Endodermal cell (in vitro differentiated cells): ENCODE data around the gene PRR5. TPM values are rescaled to one million over a fixed set of nuclear protein-coding genes. Genes with fewer than 3 reads are reported as not detected.

Source experiments
- DNase-seq: peaks from one replicate; pipeline ENCODE4 v3.0.0-alpha.2; 2017
- H3K27ac ChIP-seq: 2 replicates; pipeline ENCODE4 v1.5.1; 2013; ENCODE audit warnings: mild to moderate bottlenecking, low read depth, low read length, moderate library complexity
- H3K27me3 ChIP-seq: 2 replicates; pipeline ENCODE4 v1.6.1; 2013; ENCODE audit warnings: mild to moderate bottlenecking, low read length, moderate library complexity; ENCODE audit not compliant: insufficient read depth, control insufficient read depth, poor library complexity, severe bottlenecking
- H3K36me3 ChIP-seq: 2 replicates; pipeline ENCODE4 v1.7.0; 2013; ENCODE audit warnings: mild to moderate bottlenecking, low read length, moderate library complexity; ENCODE audit not compliant: control insufficient read depth, insufficient read depth
- H3K4me1 ChIP-seq: one replicate; pipeline ENCODE4 v1.7.0; 2013; ENCODE audit warnings: low read length; ENCODE audit not compliant: control insufficient read depth, insufficient read depth
- H3K4me3 ChIP-seq: 2 replicates; pipeline ENCODE4 v1.5.1; 2013; ENCODE audit warnings: mild to moderate bottlenecking, low read length, moderate library complexity
- H3K9ac ChIP-seq: 2 replicates; pipeline ENCODE4 v1.6.1; 2013; ENCODE audit warnings: mild to moderate bottlenecking, low read length, moderate library complexity; ENCODE audit not compliant: poor library complexity, severe bottlenecking; ENCODE audit errors: extremely low read depth
- H3K9me3 ChIP-seq: 2 replicates; pipeline ENCODE4 v1.6.1; 2013; ENCODE audit warnings: mild to moderate bottlenecking, low read length, moderate library complexity; ENCODE audit not compliant: control insufficient read depth
- H3K27ac Mint-ChIP-seq: 2 replicates; pipeline ENCODE4 v1.8.0; 2020; ENCODE audit warnings: mixed read lengths
- H3K27me3 Mint-ChIP-seq: 2 replicates; pipeline ENCODE4 v1.8.0; 2021; ENCODE audit warnings: mild to moderate bottlenecking, mixed read lengths; ENCODE audit not compliant: insufficient read depth
- H3K36me3 Mint-ChIP-seq: 2 replicates; pipeline ENCODE4 v1.8.0; 2020; ENCODE audit warnings: low read depth, mixed read lengths
- H3K4me1 Mint-ChIP-seq: 2 replicates; pipeline ENCODE4 v1.8.0; 2020; ENCODE audit warnings: mixed read lengths
- H3K4me3 Mint-ChIP-seq: 2 replicates; pipeline ENCODE4 v1.8.0; 2020; ENCODE audit warnings: mild to moderate bottlenecking, moderate library complexity, mixed read lengths
- H3K9me3 Mint-ChIP-seq: 2 replicates; pipeline ENCODE4 v1.8.0; 2020; ENCODE audit warnings: mild to moderate bottlenecking, mixed read lengths
- CTCF ChIP-seq: fragments of 200-600 bp; sonication (generic); conservative IDR thresholded peaks from 2 replicates; pipeline ENCODE4 v1.5.0; 2021; ENCODE audit warnings: antibody characterized with exemption, mild to moderate bottlenecking
- WGBS, 2 experiments: methylation state at CpG; one replicate each; pipeline versions ENCODE4 v1.1.5 to v1.1.7; 2013; ENCODE audit warnings: missing lambda C conversion rate in 2 of 2, mixed read lengths in 1 of 2; ENCODE audit not compliant: insufficient coverage in 1 of 2, insufficient read length in 1 of 2; 5-methylcytosine and 5-hydroxymethylcytosine counted together
- total RNA-seq, 2 donors: library from RNA; stranded (reverse); fragmentation: NEBNext Ultra II Directional in 1 of 2; extraction: Animal tissue kit (Norgen Biotek cat#: 25700) in 1 of 2; gene quantifications; 2 replicates in 1 of 2; 3 replicates in 1 of 2; pipeline ENCODE4 v1.2.1, GENCODE V29; 2021

Gene PRR5
- total RNA-seq, 2 donors from 2014 or later: 32.0 to 37.2 TPM

- Mint-ChIP-seq H3K4me3 (no peak overlapping the region), H3K27me3 (no peaks in the 10 kb centered on the region), H3K36me3 (peaks cover 48% of the 10 kb centered on the region), H3K27ac (no peak overlapping the region), H3K4me1 (no peaks in the 10 kb centered on the region), H3K9me3 (peaks cover 42% of the 10 kb centered on the region)
- TF ChIP-seq CTCF: no peak
- Histone ChIP-seq H3K9me3 (peaks cover 16% of the 10 kb centered on the region), H3K4me1 (no peaks in the 10 kb centered on the region), H3K27me3 (no peaks in the 10 kb centered on the region), H3K27ac (no peak overlapping the region), H3K9ac (no peak overlapping the region), H3K4me3 (peak overlapping the region; percentile 10), H3K36me3 (no peaks in the 10 kb centered on the region)
- no peak for DNase-seq
- WGBS, 2 experiments: 92 to 100% methylated on average over 1 of the region's 1 CpG
Measured at GRCh38 chr22:44773082-44773481, 71.1 kb downstream of the PRR5 start.

DNA sequence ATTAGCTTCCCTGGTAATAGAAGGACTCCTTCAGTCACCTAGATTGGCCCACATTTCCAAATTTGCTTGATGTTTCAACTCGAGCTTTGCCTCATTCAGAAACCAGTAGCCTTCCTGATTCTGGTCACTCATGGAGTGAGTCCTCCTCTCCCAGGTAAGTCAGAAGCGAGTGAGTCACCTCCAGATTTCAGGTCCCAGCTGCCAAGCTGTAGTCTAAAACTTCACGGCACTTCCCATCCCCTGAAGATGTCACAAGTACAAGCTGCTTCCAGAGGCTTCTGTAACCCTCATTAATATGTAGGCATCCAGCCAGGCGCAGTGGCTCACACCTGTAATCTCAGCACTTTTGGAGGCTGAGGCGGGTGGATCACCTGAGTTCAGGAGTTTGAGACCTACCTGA, 73.9 kb downstream of the PRR5 start:
- H3K4me3 Mint-ChIP-seq: no peak overlapping the region
- no peak overlapping the region for H3K4me3 ChIP-seq
- H3K36me3 ChIP-seq: no peaks in the 10 kb centered on the region
- 80 to 95% methylated on average over 3 to 5 of the region's 5 CpGs for WGBS, 2 experiments
- TF ChIP-seq CTCF: no peak
- H3K27ac ChIP-seq: no peak overlapping the region
- peak overlapping the region; percentile 26 for H3K27ac Mint-ChIP-seq
- no peak for DNase-seq
- H3K27me3 ChIP-seq: no peaks in the 10 kb centered on the region
- H3K4me1 Mint-ChIP-seq: no peaks in the 10 kb centered on the region
- no peaks in the 10 kb centered on the region for H3K4me1 ChIP-seq
- peaks cover 16% of the 10 kb centered on the region for H3K9me3 ChIP-seq
- no peaks in the 10 kb centered on the region for H3K27me3 Mint-ChIP-seq
- peaks cover 26% of the 10 kb centered on the region for H3K9me3 Mint-ChIP-seq
- H3K36me3 Mint-ChIP-seq: peaks cover 27% of the 10 kb centered on the region
- no peak overlapping the region for H3K9ac ChIP-seq

DNA sequence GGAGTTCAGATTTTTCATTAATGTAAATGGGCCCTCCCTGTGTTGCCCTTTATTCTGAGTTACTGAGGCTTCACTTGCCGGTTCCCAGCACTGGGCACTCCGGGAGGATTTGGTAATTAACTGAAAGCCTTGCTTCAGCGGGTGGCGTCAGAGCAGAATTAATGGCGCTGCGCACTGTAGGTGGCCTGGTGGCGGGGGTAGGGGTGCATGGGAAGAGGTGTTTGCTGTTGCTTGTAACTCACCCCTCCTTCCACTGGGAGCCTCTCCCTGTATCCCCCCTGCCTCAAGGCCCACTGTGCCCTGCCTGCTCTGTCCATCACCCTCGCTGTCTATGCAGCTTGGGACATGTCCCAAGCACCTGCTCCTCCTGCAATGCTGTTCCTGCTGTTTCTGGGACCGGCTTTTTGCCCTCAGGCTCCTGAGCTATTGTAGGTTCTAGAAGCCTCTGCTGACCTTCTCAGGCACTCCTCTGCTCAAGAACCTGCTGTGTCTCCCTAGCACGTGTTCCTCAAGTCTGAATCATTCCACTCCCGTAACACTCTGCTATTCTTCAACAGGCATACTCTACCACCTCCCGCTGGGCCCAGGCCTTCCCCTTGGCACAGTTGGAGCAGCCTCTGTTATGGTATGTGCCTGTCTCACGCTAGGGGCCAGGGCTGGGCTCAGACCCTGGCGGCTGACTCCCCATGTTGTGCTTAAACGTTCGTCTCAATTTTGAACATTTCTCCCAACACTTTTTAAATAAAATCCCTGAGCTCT, 74.8 kb downstream of the PRR5 start:
- H3K27me3 ChIP-seq: no peaks in the 10 kb centered on the region
- 91 to 92% methylated on average over 13 to 16 of the region's 16 CpGs for WGBS, 2 experiments
- Mint-ChIP-seq H3K4me1 (no peaks in the 10 kb centered on the region), H3K9me3 (peaks cover 24% of the 10 kb centered on the region), H3K36me3 (peaks cover 26% of the 10 kb centered on the region), H3K4me3 (no peak overlapping the region), H3K27me3 (no peaks in the 10 kb centered on the region), H3K27ac (no peak overlapping the region)
- H3K36me3 ChIP-seq: no peaks in the 10 kb centered on the region
- H3K9me3 ChIP-seq: peaks cover 16% of the 10 kb centered on the region
- H3K9ac ChIP-seq: no peak overlapping the region
- no peak for DNase-seq
- H3K4me3 ChIP-seq: no peak overlapping the region
- H3K27ac ChIP-seq: no peak overlapping the region
- TF ChIP-seq CTCF: no peak
- H3K4me1 ChIP-seq: no peaks in the 10 kb centered on the region
